Common myeloid progenitor, CD34-positive (primary cell): ENCODE data around the gene DENND5A.

Experiments
- CTCF ChIA-PET: fragments of 350-600 bp; sonication (Branson Sonifier 250); formaldehyde crosslinking; loops from one replicate; lab custom pipeline; 2021; ENCODE audit warnings: antibody characterized with exemption; lab: Charles Lee
- POLR2A ChIA-PET: fragments of 350-600 bp; sonication (Branson Sonifier 250); formaldehyde crosslinking; loops from one replicate; lab custom pipeline; 2021; ENCODE audit warnings: antibody characterized with exemption; lab: Charles Lee
- DNase-seq, 3 donors: peaks; one replicate each; pipeline versions ENCODE4 v3.0.0 to v3.0.0-alpha.2; 2013
- H3K27ac ChIP-seq, 2 experiments: 1 replicate in 1 of 2; 2 replicates in 1 of 2; pipeline ENCODE4 v1.7.0; 2013; ENCODE audit warnings: inconsistent platforms in 2 of 2, low read length in 2 of 2, mild to moderate bottlenecking in 2 of 2, low read depth in 1 of 2, moderate library complexity in 1 of 2; ENCODE audit not compliant: severe bottlenecking in 2 of 2, insufficient read depth in 1 of 2, poor library complexity in 1 of 2
- H3K27me3 ChIP-seq, 5 experiments: replicated peaks in 2 of 5; 1 replicate in 3 of 5; 2 replicates in 2 of 5; pipeline versions ENCODE4 v1.6.1 to v1.7.0; 2013; ENCODE audit warnings: low read length in 4 of 5, mild to moderate bottlenecking in 2 of 5, moderate library complexity in 2 of 5, inconsistent platforms in 1 of 5; ENCODE audit not compliant: insufficient read depth in 5 of 5, control insufficient read depth in 4 of 5
- H3K36me3 ChIP-seq, 4 experiments: 1 replicate in 2 of 4; 2 replicates in 2 of 4; pipeline versions ENCODE4 v1.6.1 to v1.7.0; 2013; ENCODE audit warnings: low read length in 3 of 4, control low read depth in 1 of 4, mild to moderate bottlenecking in 1 of 4; ENCODE audit not compliant: control insufficient read depth in 4 of 4, insufficient read depth in 4 of 4
- H3K4me1 ChIP-seq, 4 experiments: 1 replicate in 3 of 4; 2 replicates in 1 of 4; pipeline versions ENCODE4 v1.6.1 to v1.7.1; 2013; ENCODE audit warnings: low read length in 3 of 4, mild to moderate bottlenecking in 3 of 4, control low read depth in 1 of 4, inconsistent platforms in 1 of 4, moderate library complexity in 1 of 4; ENCODE audit not compliant: control insufficient read depth in 4 of 4, insufficient read depth in 4 of 4; ENCODE audit errors: control extremely low read depth in 1 of 4
- H3K4me3 ChIP-seq, 7 experiments: 1 replicate in 4 of 7; 2 replicates in 3 of 7; pipeline versions ENCODE4 v1.5.1 to v1.7.0; 2013; ENCODE audit warnings: mild to moderate bottlenecking in 7 of 7, low read length in 6 of 7, moderate library complexity in 6 of 7, inconsistent platforms in 2 of 7, low read depth in 2 of 7, control low read depth in 1 of 7; ENCODE audit not compliant: insufficient read depth in 4 of 7, control insufficient read depth in 1 of 7; ENCODE audit errors: extremely low read depth in 1 of 7
- H3K9me3 ChIP-seq, 5 experiments: 1 replicate in 4 of 5; 2 replicates in 1 of 5; pipeline versions ENCODE4 v1.6.1 to v1.7.1; 2013; ENCODE audit warnings: low read length in 4 of 5, mild to moderate bottlenecking in 2 of 5, inconsistent platforms in 1 of 5, low read depth in 1 of 5, moderate library complexity in 1 of 5; ENCODE audit not compliant: control insufficient read depth in 4 of 5, insufficient read depth in 2 of 5; ENCODE audit errors: control extremely low read depth in 1 of 5
- WGBS: methylation state at CpG from one replicate; pipeline ENCODE4 v1.1.5; 2013; ENCODE audit not compliant: insufficient coverage; 5-methylcytosine and 5-hydroxymethylcytosine counted together

The DENND5A gene

GRCh38 chr11:9138612-9139579 lies 126.3 kb downstream of the DENND5A start:
- H3K4me3 ChIP-seq, result no peak overlapping the region
- H3K27me3 ChIP-seq, result no peaks in the 10 kb centered on the region
- 54% methylated on average over 4 of the region's 18 CpGs for WGBS
- ChIA-PET CTCF (interaction anchor here (0.9 to 8.6 kb wide), 16 partner anchors 9 to 367 kb away, joined by 3 to 131 read pairs (median 7); partner anchors contain the start of genes AKIP1, SCUBE2 and TMEM9B), POLR2A (no interaction called here)
- DNase-seq, result peak; percentile 37 to 49 (median 43)
- no peak overlapping the region for H3K27ac ChIP-seq
- H3K36me3 ChIP-seq, result peaks cover 17 to 67% (median 46%) of the 10 kb centered on the region in 4 experiments
- H3K4me1 ChIP-seq, result peaks cover 0 to 17% (median 9%) of the 10 kb centered on the region in 4 experiments
- H3K9me3 ChIP-seq, result no peaks in the 10 kb centered on the region

GRCh38 chr11:9138133-9138453 lies 127.1 kb downstream of the DENND5A start:
- Histone ChIP-seq H3K9me3 (no peaks in the 10 kb centered on the region), H3K4me3 (no peak overlapping the region), H3K36me3 (peaks cover 13 to 59% (median 38%) of the 10 kb centered on the region in 4 experiments), H3K27ac (no peak overlapping the region), H3K4me1 (peaks cover 0 to 25% (median 14%) of the 10 kb centered on the region in 4 experiments), H3K27me3 (no peaks in the 10 kb centered on the region)
- WGBS, result 93% methylated on average over 3 of the region's 3 CpGs
- POLR2A ChIA-PET, result interaction anchor here (1.0 kb wide), 1 partner anchor 226 kb away, joined by 4 read pairs; no protein-coding TSS in a partner anchor
- CTCF ChIA-PET, result interaction anchor here (0.5 to 8.6 kb wide), 32 partner anchors 8 to 429 kb away, joined by 3 to 131 read pairs (median 4); partner anchors contain the start of genes AKIP1, SCUBE2 and TMEM9B
- DNase-seq, result no peak

- Histone ChIP-seq H3K27me3 (no peaks in the 10 kb centered on the region), H3K4me3 (peak overlapping the region in 1 of 7 experiments; percentile 11), H3K4me1 (peaks cover 0 to 27% (median 15%) of the 10 kb centered on the region in 4 experiments), H3K27ac (no peak overlapping the region), H3K9me3 (no peaks in the 10 kb centered on the region), H3K36me3 (peaks cover 10 to 58% (median 35%) of the 10 kb centered on the region in 4 experiments)
- ChIA-PET CTCF (interaction anchor here (0.5 to 8.6 kb wide), 32 partner anchors 9 to 429 kb away, joined by 3 to 131 read pairs (median 4); partner anchors contain the start of genes AKIP1, SCUBE2 and TMEM9B), POLR2A (interaction anchor here (0.6 to 1.0 kb wide), 2 partner anchors 14 to 225 kb away, joined by 4 read pairs; no protein-coding TSS in a partner anchor)
- DNase-seq, result peak; percentile 55 to 72 (median 67)
- WGBS, result 32% methylated on average over 10 of the region's 10 CpGs
Observed at GRCh38 chr11:9137293-9138132, 127.6 kb downstream of the DENND5A start.

DNA sequence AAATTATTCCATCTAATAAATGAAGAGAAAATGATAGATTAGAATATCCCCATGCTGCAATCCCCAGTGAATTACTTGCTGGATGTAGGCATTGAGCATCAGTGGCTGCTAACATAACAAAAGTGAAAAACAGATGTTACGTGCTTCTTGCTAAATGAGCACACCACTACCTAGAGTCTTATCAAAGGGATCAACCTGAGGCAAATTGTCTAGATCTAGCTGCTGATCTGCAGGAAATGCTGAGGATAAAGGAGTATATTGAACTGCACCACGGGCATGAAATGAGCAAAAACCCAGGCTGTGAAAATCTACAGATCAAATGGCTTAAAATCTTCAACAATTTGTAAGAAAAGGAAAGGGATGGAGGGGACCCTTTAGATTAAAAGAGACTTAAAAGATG lies 128.4 kb downstream of the DENND5A start:
- 100% methylated on average over 2 of the region's 2 CpGs for WGBS
- Histone ChIP-seq H3K4me3 (no peak overlapping the region), H3K4me1 (peaks cover 0 to 27% (median 15%) of the 10 kb centered on the region in 4 experiments), H3K36me3 (peaks cover 7 to 54% (median 30%) of the 10 kb centered on the region in 4 experiments), H3K9me3 (no peaks in the 10 kb centered on the region), H3K27ac (no peak overlapping the region), H3K27me3 (no peaks in the 10 kb centered on the region)
- ChIA-PET POLR2A (no interaction called here), CTCF (interaction anchor here (1.5 to 8.6 kb wide), 9 partner anchors 11 to 223 kb away, joined by 4 to 131 read pairs (median 14); partner anchors contain the start of genes AKIP1 and SCUBE2)
- no peak for DNase-seq

DNA sequence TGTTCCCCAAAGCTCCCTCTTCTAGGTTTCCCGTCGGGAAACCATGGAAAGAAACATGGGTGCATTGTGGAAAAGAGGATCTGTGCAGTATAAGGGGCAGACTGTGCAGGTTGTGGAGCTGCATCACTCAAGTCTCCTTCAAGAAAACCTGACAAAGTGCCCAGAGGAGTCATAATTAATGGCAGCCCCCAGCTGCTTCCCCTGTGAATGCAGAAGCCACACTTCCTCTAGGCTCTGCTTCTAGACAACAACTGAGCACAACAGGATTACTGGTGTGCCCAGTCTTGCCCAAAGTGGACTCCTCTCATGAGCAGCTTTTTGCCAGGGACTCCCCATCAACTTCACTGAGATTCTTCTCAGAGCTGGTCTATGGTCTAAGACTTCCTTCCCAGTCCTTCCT lies 131.2 kb downstream of the DENND5A start:
- WGBS, result 90% methylated on average over 2 of the region's 2 CpGs
- Histone ChIP-seq H3K4me1 (peaks cover 3 to 32% (median 21%) of the 10 kb centered on the region in 4 experiments), H3K9me3 (no peaks in the 10 kb centered on the region), H3K4me3 (no peak overlapping the region), H3K27me3 (no peaks in the 10 kb centered on the region), H3K27ac (peak overlapping the region in 1 of 2 experiments; percentile 47), H3K36me3 (peaks cover 0 to 32% (median 13%) of the 10 kb centered on the region in 4 experiments)
- POLR2A ChIA-PET, result interaction anchor here (0.6 kb wide), 1 partner anchor 779 kb away, joined by 5 read pairs; no protein-coding TSS in a partner anchor
- peak in 2 of 3 donors; percentile 76 to 84 for DNase-seq
- CTCF ChIA-PET, result interaction anchor here (0.7 to 3.5 kb wide), 7 partner anchors 10 to 219 kb away, joined by 3 to 18 read pairs (median 3); no protein-coding TSS in a partner anchor

- POLR2A ChIA-PET, result no interaction called here
- no peak for DNase-seq
- no peak overlapping the region for H3K27ac ChIP-seq
- WGBS, result 97% methylated on average over 5 of the region's 5 CpGs
- H3K4me3 ChIP-seq, result no peak overlapping the region
- H3K27me3 ChIP-seq, result no peaks in the 10 kb centered on the region
- H3K4me1 ChIP-seq, result peaks cover 3 to 27% (median 18%) of the 10 kb centered on the region in 4 experiments
- H3K9me3 ChIP-seq, result no peaks in the 10 kb centered on the region
- peaks cover 0 to 20% (median 8%) of the 10 kb centered on the region in 4 experiments for H3K36me3 ChIP-seq
- CTCF ChIA-PET, result interaction anchor here (0.9 to 3.5 kb wide), 4 partner anchors 8 to 116 kb away, joined by 3 to 18 read pairs (median 3); no protein-coding TSS in a partner anchor
Observed at GRCh38 chr11:9132203-9132878, 132.8 kb downstream of the DENND5A start.
